Posterior vena cava (tissue), 2 donors: ENCODE measurements around the gene FBXL17. TPM values are rescaled to one million over a fixed set of nuclear protein-coding genes. Genes with fewer than 3 reads are reported as not detected.

Experiments used
- DNase-seq: peaks from one replicate; pipeline ENCODE4 v3.0.0-alpha.2; 2020; ENCODE audit warnings: low spot score
- intact Hi-C, 2 donors: fragments of 100-400 bp; cut with DNase I; formaldehyde crosslinking; loops; one replicate each; pipeline versions ENCODE4 v1.14.1 to v1.14.2; 2022 to 2023
- total RNA-seq, 2 donors: library from RNA; stranded (reverse); fragmentation: NEBNext Ultra II Directional; extraction: Animal tissue kit (Norgen Biotek cat#: 25700); gene quantifications; one replicate each; pipeline ENCODE4 v1.2.1, GENCODE V29; 2021
- donor health status: DM: yes; HTN: yes; CAD: no.
- donor health status: DM: yes; HTN: yes; CAD: no.

FBXL17 gene
- total RNA-seq, 2 donors from 2014 or later, result 18.1 to 24.1 TPM

GRCh38 chr5:107982703-107983425 lies 399.0 kb downstream of the FBXL17 start:
- intact Hi-C loops, result loop anchor here in 1 of 2 donors (5.0 kb wide), 1 partner anchor 619 kb away; no protein-coding TSS in a partner anchor

GRCh38 chr5:107980923-107981692 lies 400.8 kb downstream of the FBXL17 start:
- DNase-seq, result no peak
- intact Hi-C loops, result loop anchor here in 1 of 2 donors (5.0 kb wide), 1 partner anchor 621 kb away; no protein-coding TSS in a partner anchor

More at GRCh38 chr5:107982703-107983425, 399.0 kb downstream of the FBXL17 start:
- no peak for DNase-seq

GRCh38 chr5:107979900-107980299 lies 402.0 kb downstream of the FBXL17 start:
- intact Hi-C loops, result loop anchor here in 1 of 2 donors (5.0 kb wide), 1 partner anchor 622 kb away; no protein-coding TSS in a partner anchor

GRCh38 chr5:107979291-107979690 lies 402.6 kb downstream of the FBXL17 start:
- no peak for DNase-seq
- intact Hi-C loops, result no loop called here

More at GRCh38 chr5:107979900-107980299, 402.0 kb downstream of the FBXL17 start:
- DNase-seq, result no peak

- intact Hi-C loops, result no loop called here
Observed at GRCh38 chr5:107977550-107978071, 404.3 kb downstream of the FBXL17 start.

GRCh38 chr5:107975568-107975967 lies 406.3 kb downstream of the FBXL17 start:
- DNase-seq, result no peak
- intact Hi-C loops, result no loop called here

More at GRCh38 chr5:107977550-107978071, 404.3 kb downstream of the FBXL17 start:
- no peak for DNase-seq

GRCh38 chr5:107971846-107972245 lies 410.1 kb downstream of the FBXL17 start:
- no peak for DNase-seq
- intact Hi-C loops, result no loop called here

GRCh38 chr5:107969847-107970246 lies 412.1 kb downstream of the FBXL17 start:
- intact Hi-C loops, result no loop called here
- no peak for DNase-seq

GRCh38 chr5:107968998-107969397 lies 412.9 kb downstream of the FBXL17 start:
- intact Hi-C loops, result no loop called here
- no peak for DNase-seq

- DNase-seq, result no peak
- intact Hi-C loops, result no loop called here
Observed at GRCh38 chr5:107968406-107968843, 413.5 kb downstream of the FBXL17 start.

- DNase-seq, result no peak
- intact Hi-C loops, result no loop called here
Observed at GRCh38 chr5:107966201-107966600, 415.7 kb downstream of the FBXL17 start.

GRCh38 chr5:107964722-107965121 lies 417.2 kb downstream of the FBXL17 start:
- no peak for DNase-seq
- intact Hi-C loops, result no loop called here

GRCh38 chr5:107959573-107960279 lies 422.2 kb downstream of the FBXL17 start:
- intact Hi-C loops, result no loop called here
- DNase-seq, result no peak

- intact Hi-C loops, result no loop called here
- DNase-seq, result no peak
Observed at GRCh38 chr5:107958861-107959260, 423.0 kb downstream of the FBXL17 start.

GRCh38 chr5:107958432-107958831 lies 423.5 kb downstream of the FBXL17 start:
- no peak for DNase-seq

GRCh38 chr5:107957051-107957450 lies 424.8 kb downstream of the FBXL17 start:
- intact Hi-C loops, result no loop called here
- no peak for DNase-seq

More at GRCh38 chr5:107958432-107958831, 423.5 kb downstream of the FBXL17 start:
- intact Hi-C loops, result no loop called here

- intact Hi-C loops, result no loop called here
- no peak for DNase-seq
Observed at GRCh38 chr5:107955321-107955720, 426.6 kb downstream of the FBXL17 start.

GRCh38 chr5:107954254-107954653 lies 427.6 kb downstream of the FBXL17 start:
- no peak for DNase-seq
- intact Hi-C loops, result no loop called here

GRCh38 chr5:107952450-107952849 lies 429.4 kb downstream of the FBXL17 start:
- DNase-seq, result no peak
- intact Hi-C loops, result no loop called here
